Activated CD4-positive, alpha-beta T cell treated with anti-CD3 and anti-CD28 coated beads for 48 hours (primary cell): ENCODE results near the gene SERPINH1.

Experiments used
- DNase-seq: peaks from one replicate; pipeline ENCODE4 v3.0.0-alpha.2; 2020

SERPINH1 gene

GRCh38 chr11:75557666-75558494 lies 4.2 kb upstream of the SERPINH1 start:
- DNase-seq, result no peak

- no peak for DNase-seq
Observed at GRCh38 chr11:75558939-75559843, 2.9 kb upstream of the SERPINH1 start.

- DNase-seq, result no peak
Observed at GRCh38 chr11:75560644-75561043, 1.4 kb upstream of the SERPINH1 start.

- DNase-seq, result no peak
Observed at GRCh38 chr11:75561426-75562047, 516 bp upstream of the SERPINH1 start.

GRCh38 chr11:75562836-75563484 lies 907 bp downstream of the SERPINH1 start:
- no peak for DNase-seq

- no peak for DNase-seq
Observed at GRCh38 chr11:75563501-75563977, 1.5 kb downstream of the SERPINH1 start.

- DNase-seq, result no peak
Observed at GRCh38 chr11:75563978-75564552, 2.0 kb downstream of the SERPINH1 start.

GRCh38 chr11:75565221-75565814 lies 3.3 kb downstream of the SERPINH1 start:
- no peak for DNase-seq

- no peak for DNase-seq
Observed at GRCh38 chr11:75565916-75566762, 4.1 kb downstream of the SERPINH1 start.

- no peak for DNase-seq
Observed at GRCh38 chr11:75566763-75567279, 4.8 kb downstream of the SERPINH1 start.

- no peak for DNase-seq
Observed at GRCh38 chr11:75567971-75568370, 5.9 kb downstream of the SERPINH1 start.

GRCh38 chr11:75568616-75569219 lies 6.7 kb downstream of the SERPINH1 start:
- no peak for DNase-seq

GRCh38 chr11:75570559-75571139 lies 8.6 kb downstream of the SERPINH1 start:
- DNase-seq, result no peak

- no peak for DNase-seq
Observed at GRCh38 chr11:75571625-75572024, 9.6 kb downstream of the SERPINH1 start.

- DNase-seq, result no peak
Observed at GRCh38 chr11:75572744-75573143, 10.7 kb downstream of the SERPINH1 start.

- DNase-seq, result no peak
Observed at GRCh38 chr11:75574698-75575602, 12.9 kb downstream of the SERPINH1 start.

- no peak for DNase-seq
Observed at GRCh38 chr11:75576017-75576416, 14.0 kb downstream of the SERPINH1 start.

- DNase-seq, result peak; percentile 23
Observed at GRCh38 chr11:75576499-75576918, 14.5 kb downstream of the SERPINH1 start.

GRCh38 chr11:75577207-75577606 lies 15.2 kb downstream of the SERPINH1 start:
- peak; percentile 68 for DNase-seq
